Frontal cortex (tissue), 4 donors: ENCODE data around the gene RGS9. TPM values are rescaled to one million over a fixed set of nuclear protein-coding genes. Genes with fewer than 3 reads are reported as not detected.

ENCODE experiments used
- DNase-seq, 2 donors: peaks; one replicate each; pipeline ENCODE4 v3.0.0; 2012; ENCODE audit warnings: low spot score in 2 of 2
- FAIRE-seq: peaks from 2 replicates; lab custom pipeline; 2012; peaks lifted over from hg19 to GRCh38; lab: Jason Lieb, UNC
- total RNA-seq: library from RNA; depleted of rRNA; stranded (reverse); fragments of >200 nt; gene quantifications from one replicate; pipeline ENCODE4 v1.2.3, GENCODE V29; 2014
- donor health status: control.
- donor health status: control.
- donor health status: control.

Gene RGS9
- total RNA-seq, 1 donor from 2014 or later: 15.1 TPM

DNA sequence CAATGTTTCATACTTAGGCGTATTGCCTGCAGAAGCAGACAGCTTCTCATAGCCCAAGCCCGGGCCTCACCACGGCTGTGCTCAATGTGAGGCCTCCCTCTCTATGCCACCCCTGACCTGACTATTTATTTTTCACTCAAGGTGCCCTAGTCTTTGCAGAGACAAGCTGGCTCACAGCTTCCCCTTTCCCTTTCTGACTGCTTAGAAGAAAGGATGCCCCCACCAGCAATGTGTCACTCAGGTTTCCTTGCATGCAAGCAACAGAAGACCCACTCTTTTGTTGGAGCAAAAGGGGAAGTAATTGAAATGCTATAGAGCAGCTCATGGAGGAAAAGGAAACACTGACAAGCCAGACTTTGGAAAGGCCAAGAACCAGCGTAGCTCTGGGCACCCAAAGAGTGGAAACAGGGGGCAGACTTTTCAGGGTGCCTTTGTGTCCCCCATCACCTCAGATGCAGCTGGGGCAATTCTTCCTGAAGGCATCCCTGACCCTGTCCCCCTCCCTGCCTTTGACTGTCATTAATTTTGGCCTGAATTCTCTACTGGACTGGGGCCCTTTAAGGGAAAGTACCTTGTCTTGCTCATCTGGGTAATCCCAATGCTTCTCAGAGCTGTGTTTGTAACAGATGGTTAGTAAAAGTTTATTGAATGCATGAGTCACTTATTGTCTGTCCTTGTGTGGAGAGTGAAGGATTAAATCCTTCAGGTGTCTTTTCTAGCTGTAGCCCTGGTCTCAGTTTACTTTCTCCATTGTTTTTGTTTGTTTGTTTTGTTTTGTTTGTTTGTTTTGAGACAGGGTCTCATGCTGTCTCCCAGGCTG, 17.8 kb downstream of the RGS9 start:
- no peak for FAIRE-seq
- DNase-seq: no peak

DNA sequence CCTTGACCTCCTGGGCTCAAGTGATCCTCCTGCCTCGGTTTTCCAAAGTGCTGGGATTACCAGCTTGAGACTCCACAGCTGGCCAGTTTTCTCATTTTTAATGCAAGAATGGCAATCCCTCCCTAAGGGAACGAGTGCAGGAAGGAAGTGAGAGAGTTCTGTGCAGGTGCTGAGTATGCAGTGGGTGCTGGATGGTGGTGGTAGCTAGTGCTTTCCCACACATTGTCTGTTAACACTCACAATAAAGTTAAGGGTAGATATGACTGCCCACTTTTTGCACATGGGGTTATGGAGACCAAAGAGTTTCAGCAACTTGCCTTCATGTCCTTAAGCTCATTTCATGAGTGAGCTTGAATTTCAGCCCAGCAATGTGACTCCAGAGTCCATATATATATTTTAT, 18.5 kb downstream of the RGS9 start:
- FAIRE-seq (no peak), DNase-seq (no peak)

DNA sequence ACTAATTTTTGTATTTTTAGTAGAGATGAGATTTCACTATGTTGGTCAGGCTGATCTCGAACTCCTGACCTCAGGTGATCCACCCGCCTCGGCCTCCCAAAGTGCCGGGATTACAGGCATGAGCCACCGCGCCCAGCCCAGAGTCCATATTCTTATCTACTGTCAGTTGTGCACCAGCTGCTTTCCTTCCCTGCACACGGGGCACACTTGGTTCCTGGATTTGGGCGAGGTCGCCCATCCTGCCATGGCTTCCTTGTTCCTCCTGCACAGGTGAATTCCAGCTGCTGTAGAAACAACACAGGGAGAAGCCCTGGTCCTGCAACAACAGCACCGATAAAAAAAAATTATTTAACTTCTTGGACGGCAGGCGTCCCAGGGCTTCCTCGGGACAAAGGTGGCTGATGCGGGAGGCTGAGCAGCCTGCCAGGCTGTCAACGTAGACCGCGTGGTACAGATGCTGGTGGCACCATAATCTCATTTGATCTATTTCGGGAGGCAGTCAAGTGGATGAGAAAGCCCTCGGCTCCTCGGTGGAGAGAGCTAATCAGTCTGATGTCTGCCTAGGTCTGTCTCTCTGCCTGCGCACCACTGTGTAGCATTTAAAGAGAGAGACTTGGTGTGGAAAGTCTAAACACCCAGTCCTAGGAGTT, 19.1 kb downstream of the RGS9 start:
- no peak for FAIRE-seq

DNA sequence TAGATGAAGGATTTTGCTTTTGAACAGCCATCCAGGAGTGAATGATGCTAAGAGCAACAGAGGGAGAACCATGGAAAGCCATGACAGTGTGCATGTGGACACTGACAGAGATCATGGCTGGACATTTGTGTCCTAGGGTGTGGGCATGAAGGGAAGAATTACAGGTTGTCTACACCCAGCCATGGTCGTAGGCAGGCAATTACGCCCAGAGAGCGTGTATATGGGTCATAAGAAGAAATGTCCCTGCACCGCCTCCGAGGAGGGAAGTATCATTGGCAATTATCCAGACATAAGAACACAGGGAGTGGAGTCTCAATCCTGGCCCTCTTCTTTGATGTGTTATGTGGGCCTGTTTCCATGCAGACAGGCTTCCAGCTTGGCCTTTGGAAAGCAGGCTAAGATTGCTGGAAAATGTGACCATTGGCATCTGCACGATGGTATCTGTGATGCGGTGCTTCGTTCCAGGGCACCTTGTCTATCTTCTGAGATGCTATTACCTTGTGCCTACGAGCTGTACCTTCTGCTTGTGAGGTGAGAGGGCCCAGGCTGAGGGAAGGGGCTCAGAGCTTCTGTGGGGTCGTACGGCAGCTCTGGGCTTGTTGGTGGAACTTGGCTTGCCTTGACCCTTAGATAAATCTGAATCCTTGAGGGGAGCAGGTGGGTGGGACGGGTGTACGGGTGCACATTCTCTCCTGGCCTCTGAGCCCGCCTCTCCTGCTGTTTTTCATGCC, 19.8 kb downstream of the RGS9 start:
- FAIRE-seq (no peak), DNase-seq (no peak)

More for the DNA sequence above, 19.1 kb downstream of the RGS9 start:
- DNase-seq: no peak

DNA sequence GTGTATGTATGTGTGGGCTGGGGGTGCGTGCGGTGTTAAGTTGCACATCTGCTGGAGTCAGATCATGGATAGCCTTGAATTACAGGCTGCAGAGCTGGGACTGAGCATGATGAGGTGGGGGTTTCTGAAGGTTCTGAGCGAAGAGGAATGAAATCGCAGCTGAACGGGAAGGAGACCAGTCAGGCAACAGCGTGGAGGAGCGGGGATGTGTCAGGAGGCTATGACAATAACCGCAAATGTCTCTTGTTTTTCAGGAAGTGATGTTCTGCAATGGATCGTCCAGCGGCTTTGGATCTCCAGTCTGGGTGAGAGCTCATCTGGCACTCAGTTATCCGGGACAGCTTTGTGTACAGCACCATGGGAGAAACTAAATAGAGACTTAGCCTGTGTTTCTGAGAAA, 20.9 kb downstream of the RGS9 start:
- FAIRE-seq (no peak), DNase-seq (no peak)

DNA sequence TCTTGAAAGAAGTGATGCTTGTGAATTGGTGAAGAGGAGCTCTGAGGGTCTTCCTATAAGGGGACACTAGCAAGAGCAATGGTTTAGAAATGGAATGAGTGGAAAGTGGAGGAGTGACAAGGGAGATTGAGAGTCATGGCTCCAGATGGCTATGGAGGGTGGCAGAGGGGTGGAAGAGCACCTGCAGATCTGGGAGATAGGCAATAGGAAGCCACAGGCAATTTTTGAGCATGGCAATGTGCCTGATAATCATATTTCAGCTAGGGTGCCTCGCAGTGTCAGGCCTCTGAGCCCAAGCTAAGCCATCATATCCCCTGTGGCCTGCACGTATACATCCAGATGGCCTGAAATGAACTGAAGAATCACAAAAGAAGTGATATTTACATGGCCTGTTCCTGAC, 21.5 kb downstream of the RGS9 start:
- FAIRE-seq (no peak), DNase-seq (no peak)

DNA sequence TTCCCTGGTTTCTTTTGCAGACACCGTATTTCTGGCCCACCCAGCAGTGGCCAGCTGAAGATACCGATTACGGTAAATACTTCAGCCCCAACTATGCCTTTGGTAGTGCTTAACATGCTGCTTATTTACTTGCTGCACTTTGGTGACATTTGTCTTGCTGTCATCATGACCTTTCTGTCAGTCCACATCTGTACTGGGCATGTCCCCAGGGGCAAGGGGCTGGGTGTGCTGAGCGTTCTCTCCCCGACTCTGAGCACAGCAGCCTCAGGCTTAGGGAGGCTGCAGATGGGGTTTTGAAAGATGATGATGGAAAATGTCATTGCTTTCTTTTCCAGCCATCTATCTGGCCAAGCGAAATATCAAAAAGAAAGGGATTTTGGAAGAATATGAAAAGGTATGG, 23.3 kb downstream of the RGS9 start:
- DNase-seq (no peak), FAIRE-seq (no peak)

DNA sequence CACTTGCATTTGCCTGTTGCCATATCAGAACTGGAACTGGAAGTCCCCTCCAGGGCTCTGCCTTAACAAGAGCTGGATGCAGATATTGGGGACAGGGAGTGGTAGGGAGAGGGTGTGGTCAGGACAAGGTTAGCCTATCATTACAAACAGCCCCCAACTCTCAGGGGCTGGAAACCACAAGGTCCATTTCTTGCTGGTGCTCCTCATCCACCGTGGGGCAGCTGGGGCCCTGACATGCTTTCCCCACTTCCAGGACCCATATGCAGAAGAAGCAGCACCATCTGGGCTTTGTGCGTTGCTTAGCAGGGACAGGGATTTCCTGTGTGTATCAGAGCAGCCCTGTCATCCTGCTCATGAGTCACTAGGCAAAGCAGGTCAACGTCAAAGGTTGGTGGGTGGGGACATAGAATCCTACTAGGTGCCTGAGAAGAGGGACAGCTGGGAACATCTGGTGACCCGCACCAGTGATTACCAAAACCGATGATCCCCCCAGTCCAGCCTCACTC, 26.9 kb downstream of the RGS9 start:
- DNase-seq: no peak
- FAIRE-seq: no peak

DNA sequence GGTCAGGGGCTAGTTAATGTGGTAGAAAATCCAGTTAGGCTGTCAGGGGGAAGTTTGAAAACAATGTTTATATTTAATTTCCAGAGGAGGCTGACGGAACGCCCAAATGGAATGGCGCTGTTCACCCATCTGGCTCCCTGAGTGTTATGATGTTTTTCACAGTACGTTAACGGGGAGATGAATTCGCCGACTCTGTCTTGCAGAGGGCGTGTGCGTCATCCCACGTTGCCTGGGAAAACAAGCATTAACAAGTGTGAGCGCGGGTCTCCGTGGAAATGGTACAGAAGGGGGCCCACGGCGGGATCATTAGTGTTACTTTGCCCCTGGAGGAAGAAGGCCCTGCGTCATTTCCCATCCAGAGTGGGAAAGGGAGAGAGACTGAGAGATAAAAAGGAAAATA, 29.6 kb downstream of the RGS9 start:
- FAIRE-seq (no peak), DNase-seq (no peak)

DNA sequence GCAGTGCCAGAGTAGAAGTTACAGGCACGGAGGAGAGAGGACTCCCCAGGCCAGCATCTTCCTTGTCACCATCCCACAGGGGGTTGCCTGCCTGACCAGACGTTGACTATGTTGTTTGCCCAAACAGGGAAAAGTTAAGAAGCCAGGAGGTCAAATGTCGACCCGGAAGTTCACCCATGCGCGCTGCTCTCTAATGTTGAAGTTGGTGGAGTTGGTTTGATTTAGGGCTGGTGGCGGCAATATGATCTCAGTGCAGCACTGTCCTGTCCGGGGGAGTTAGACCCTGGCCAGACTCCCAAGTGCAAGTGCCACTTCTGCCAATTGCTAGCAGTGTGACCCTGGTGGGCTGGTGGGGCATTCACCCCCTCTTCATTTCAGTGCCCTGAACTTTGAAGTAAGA, 30.4 kb downstream of the RGS9 start:
- no peak for FAIRE-seq
- DNase-seq: no peak

DNA sequence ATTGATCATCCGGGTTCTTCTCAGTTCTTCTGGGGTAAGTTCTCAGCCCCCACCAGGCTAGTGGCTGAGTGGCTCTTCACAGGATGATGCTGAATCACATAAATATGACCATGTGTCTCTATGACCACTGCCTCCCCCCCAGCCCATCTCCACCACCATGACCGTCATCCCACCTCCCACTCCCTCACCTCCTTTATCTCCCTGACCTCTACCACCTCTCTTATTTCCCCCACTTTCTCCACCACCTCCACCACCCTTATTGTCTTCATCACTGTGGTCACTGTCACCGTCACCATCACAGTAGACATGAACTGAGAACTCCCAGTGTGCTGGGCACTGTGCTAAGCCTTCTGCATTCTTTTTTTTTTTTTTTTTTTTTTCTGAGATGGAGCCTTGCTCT, 32.5 kb downstream of the RGS9 start:
- DNase-seq (no peak), FAIRE-seq (no peak)

DNA sequence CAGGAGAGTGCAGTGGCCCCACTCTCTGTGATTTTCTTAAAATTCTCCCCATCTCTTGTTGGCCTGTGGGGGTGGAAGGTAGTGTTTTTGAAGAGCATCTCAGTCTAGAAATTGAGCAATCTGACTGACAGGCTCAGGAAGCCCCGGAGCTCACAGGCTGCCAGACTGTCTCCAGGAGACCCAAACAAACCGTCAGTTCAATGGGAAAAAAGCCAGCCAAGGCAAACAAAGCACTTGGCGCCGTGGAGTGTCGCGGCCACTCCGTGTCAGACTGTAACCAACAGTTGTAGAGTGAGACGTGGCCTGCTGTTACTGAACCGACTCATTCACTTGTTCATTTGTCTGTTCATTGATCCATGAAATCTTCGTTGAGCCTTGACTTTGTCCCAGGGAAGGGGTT, 33.7 kb downstream of the RGS9 start:
- FAIRE-seq: no peak

DNA sequence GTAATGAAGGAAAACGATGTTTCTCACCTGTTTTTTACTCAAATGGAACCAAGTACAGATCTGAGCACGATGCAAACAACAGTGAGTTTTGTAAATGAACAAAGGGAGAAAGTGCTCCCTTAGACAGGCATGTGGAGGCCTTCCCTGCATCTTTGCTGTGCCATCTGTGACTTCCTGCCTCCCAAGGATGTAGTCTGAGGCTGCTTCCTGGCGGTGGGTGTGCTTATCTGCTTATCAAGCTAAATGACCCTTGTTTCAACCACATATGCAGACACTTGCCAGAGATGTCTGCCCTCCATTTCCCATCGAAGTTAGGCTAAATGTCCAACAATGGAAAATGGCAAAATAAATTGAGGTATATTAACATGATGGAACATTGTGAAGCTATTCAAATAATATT, 34.6 kb downstream of the RGS9 start:
- DNase-seq (no peak), FAIRE-seq (no peak)

More for the DNA sequence above, 33.7 kb downstream of the RGS9 start:
- no peak for DNase-seq

DNA sequence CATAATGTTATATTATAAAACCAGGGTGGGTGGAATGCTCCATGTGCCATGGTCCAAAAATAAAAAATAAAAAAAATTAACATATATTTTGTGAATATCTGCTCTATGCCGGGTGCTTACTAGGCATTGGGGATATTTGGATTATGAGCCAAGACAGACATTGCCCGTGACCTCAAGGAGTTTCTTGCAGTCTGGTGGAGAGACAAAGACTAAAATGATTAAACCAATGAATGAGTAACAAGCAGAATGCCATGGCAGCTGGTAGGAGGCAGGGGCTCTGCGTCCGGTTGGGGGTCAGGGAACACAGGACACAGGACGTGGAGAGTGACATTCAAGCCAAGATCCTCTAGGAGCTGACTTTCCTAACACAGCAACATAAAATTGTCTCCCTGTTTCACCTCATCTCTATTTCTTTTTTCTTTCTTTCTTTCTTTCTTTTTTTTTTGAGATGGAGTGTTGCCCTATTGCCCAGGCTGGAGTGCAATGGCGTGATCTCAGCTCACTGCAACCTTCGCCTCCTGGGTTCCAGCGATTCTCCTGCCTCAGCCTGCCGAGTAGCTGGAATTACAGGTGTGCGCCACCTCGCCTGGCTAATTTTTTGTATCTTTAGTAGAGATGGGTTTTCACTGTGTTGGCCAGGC, 35.4 kb downstream of the RGS9 start:
- FAIRE-seq: no peak
- DNase-seq: no peak

DNA sequence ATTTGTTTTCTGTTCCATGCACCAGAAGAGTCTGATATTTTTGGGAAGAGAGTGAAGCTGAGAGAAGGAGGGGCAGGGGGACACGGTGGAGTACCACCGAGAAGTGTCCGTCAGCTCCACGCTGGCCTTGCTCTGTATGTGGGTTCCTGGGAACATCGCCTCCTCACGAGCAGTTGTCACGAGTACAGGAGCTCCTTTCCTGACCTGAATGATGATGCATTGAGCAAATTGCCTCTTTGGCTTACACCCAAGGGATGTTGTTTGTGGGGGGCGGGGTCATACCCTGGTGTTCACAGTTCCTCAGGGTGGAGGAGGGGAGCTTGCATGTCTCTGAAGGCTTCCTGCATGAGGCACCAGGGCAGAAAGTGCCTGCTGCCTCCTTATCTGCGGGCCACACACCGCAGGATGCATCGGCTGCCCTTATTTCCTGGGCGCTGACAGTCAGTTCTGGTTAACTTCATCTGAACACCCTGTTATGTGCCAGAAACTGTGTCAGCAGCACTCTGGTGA, 36.2 kb downstream of the RGS9 start:
- FAIRE-seq: no peak
- no peak for DNase-seq

DNA sequence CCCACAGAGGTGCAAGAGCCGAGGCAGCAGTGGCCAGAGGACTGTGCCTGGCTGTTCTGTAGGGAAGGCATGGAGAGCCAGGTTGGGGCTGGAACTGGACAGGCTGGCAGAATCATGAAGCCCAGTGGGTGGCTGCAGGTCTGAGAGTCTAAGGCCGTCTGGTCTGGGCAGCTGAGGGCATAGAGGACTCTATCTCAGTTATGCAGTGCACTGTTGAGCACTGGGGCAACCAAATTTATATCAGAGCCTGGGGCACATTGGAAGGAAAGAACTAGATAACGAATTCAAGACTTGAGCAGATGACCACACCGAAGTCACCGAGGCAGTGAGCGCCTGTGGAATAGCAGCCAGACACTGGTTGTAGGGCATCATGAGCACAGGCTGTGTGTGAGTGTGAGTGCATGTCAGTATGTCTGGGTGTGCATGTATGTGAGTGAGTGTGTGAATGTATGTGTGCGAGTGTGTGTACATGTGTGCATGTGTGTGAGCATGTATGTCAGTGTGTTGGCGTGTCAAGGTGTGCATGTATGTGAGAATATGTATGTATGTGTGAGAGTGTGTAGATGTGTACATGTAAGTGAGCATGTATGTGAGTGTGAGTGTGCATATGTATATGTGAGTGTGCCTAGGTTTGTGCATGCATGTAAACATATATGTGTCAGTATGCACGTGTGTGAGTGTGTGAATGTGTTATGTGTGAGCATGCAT, 37.0 kb downstream of the RGS9 start:
- no peak for DNase-seq
- FAIRE-seq: no peak

DNA sequence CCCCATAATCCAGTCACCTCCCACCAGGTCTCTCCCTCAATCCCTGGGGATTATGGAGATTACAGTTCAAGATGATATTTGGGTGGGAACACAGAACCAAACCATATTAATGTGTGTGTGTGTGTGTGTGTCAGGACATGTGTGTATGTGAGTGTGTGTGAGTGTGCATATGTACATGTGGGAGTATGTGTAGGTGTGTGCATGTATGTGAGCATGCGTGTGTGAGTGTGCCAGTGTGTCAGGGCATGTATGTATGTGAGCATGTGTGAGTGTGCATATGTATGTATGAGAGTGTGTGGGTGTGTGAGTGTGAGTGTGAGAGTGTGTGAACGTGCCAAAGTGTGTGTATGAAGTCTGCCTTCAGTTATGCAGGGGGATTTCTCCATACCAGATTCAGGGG, 37.8 kb downstream of the RGS9 start:
- FAIRE-seq: no peak
- DNase-seq: no peak

DNA sequence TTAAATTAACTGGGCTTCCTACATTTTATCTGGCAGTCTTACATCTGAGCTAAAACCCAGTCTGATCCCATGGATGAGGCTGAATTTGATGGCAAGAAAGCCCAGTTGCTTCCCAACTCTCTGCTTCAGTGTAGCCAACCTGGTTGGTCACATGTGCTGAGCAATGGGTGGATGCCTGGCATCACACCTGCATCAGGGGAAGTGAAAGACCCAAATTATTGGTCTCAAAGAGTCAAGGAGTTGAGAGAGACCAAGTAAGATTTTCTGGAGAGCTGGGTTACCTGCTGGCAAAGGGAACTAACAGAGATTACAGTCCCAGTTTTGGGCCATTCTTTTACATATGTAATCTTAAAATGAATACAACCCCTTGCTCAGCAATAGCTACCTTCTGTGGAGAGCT, 38.8 kb downstream of the RGS9 start:
- FAIRE-seq: no peak

DNA sequence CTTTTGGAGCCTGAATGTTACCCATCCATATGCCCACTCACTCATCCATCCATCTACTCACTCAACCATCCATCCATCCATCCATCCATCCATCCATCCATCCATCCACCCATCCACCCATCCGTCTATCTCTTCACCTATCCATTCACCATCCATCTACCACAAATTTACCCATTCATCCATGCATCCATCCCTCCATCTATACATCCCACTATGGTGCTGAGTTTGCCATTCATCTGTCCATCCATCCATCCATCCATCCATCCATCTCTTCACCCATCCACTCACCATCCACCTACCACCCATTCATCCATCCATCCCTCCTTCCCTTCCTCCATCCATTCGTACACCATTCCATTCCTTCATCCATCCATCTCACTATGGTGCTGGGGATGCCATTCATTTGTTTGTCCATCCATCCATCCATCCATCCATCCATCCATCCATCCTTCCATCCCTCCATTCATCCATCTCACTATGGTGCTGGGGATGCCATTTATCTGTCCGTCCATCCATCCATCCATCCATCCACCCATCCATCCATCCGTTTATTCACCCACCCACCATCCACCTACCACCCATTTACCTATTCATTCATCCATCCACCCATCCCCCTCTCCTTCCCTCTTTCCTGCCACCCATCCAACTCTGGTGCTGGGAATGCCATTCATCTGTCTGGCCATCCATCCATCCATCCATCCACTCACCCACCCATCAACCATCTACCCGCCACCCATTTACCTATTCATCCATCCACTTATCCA, 39.7 kb downstream of the RGS9 start:
- DNase-seq (no peak), FAIRE-seq (no peak)

More for the DNA sequence above, 38.8 kb downstream of the RGS9 start:
- DNase-seq: no peak
